ENCODE measurements around the gene SF3A1. TPM values are rescaled to one million over a fixed set of nuclear protein-coding genes. Genes with fewer than 3 reads are reported as not detected.

SF3A1 gene
- total RNA-seq, 2 donors from 2014 or later = 191 to 195 TPM

- H3K9ac ChIP-seq (ENCODE audit: extremely low read depth, low read length, poor library complexity, severe bottlenecking) = no peak overlapping the region
- no peaks in the 10 kb centered on the region for H3K9me3 ChIP-seq (ENCODE audit: control insufficient read depth, low read length)
- no peak overlapping the region for H3K4me3 ChIP-seq (ENCODE audit: low read length)
- DNase-seq = no peak
- H3K36me3 ChIP-seq (ENCODE audit: control insufficient read depth, insufficient read depth, low read length) = no peaks in the 10 kb centered on the region
- H3K27me3 ChIP-seq (ENCODE audit: control insufficient read depth, insufficient read depth, low read length, poor library complexity, severe bottlenecking) = no peaks in the 10 kb centered on the region
- H3K4me3 Mint-ChIP-seq = no peak overlapping the region
- no peaks in the 10 kb centered on the region for H3K9me3 Mint-ChIP-seq
- H3K4me1 Mint-ChIP-seq = no peaks in the 10 kb centered on the region
- peak overlapping the region; percentile 35 for H3K27ac Mint-ChIP-seq
- H3K27me3 Mint-ChIP-seq (ENCODE audit: insufficient read depth) = no peaks in the 10 kb centered on the region
- TF ChIP-seq CTCF (conservative IDR thresholded peaks at IDR 0.05) = no peak
- no peak overlapping the region for H3K27ac ChIP-seq (ENCODE audit: low read depth, low read length)
- H3K36me3 Mint-ChIP-seq (ENCODE audit: low read depth) = peaks cover 17% of the 10 kb centered on the region
- no peaks in the 10 kb centered on the region for H3K4me1 ChIP-seq (ENCODE audit: control insufficient read depth, insufficient read depth, low read length)
- WGBS, 2 experiments (ENCODE audit: insufficient coverage in 1 of 2, insufficient read length in 1 of 2) = 93% methylated on average over 13 of the region's 13 CpGs
Observed at GRCh38 chr22:30375312-30375849, 18.7 kb upstream of the SF3A1 start.

- no peak for DNase-seq
Observed at GRCh38 chr22:30373331-30374325, 16.9 kb upstream of the SF3A1 start.

GRCh38 chr22:30372915-30373314, 16.2 kb upstream of the SF3A1 start:
- WGBS, 2 experiments (ENCODE audit: insufficient coverage in 1 of 2, insufficient read length in 1 of 2) = 90 to 96% methylated on average over 8 of the region's 8 CpGs
- H3K27me3 ChIP-seq (ENCODE audit: control insufficient read depth, insufficient read depth, low read length, poor library complexity, severe bottlenecking) = no peaks in the 10 kb centered on the region
- peaks cover 7% of the 10 kb centered on the region for H3K36me3 Mint-ChIP-seq (ENCODE audit: low read depth)
- no peaks in the 10 kb centered on the region for H3K36me3 ChIP-seq (ENCODE audit: control insufficient read depth, insufficient read depth, low read length)
- H3K9me3 Mint-ChIP-seq = no peaks in the 10 kb centered on the region
- H3K27me3 Mint-ChIP-seq (ENCODE audit: insufficient read depth) = no peaks in the 10 kb centered on the region
- H3K9ac ChIP-seq (ENCODE audit: extremely low read depth, low read length, poor library complexity, severe bottlenecking) = no peak overlapping the region
- H3K4me1 Mint-ChIP-seq = no peaks in the 10 kb centered on the region
- DNase-seq = no peak
- no peak overlapping the region for H3K27ac ChIP-seq (ENCODE audit: low read depth, low read length)
- no peaks in the 10 kb centered on the region for H3K4me1 ChIP-seq (ENCODE audit: control insufficient read depth, insufficient read depth, low read length)
- no peak overlapping the region for H3K4me3 ChIP-seq (ENCODE audit: low read length)
- no peak for TF ChIP-seq CTCF (conservative IDR thresholded peaks at IDR 0.05)
- H3K9me3 ChIP-seq (ENCODE audit: control insufficient read depth, low read length) = no peaks in the 10 kb centered on the region
- H3K4me3 Mint-ChIP-seq = no peak overlapping the region
- no peak overlapping the region for H3K27ac Mint-ChIP-seq

More at GRCh38 chr22:30373331-30374325, 16.9 kb upstream of the SF3A1 start:
- H3K4me1 ChIP-seq (ENCODE audit: control insufficient read depth, insufficient read depth, low read length) = no peaks in the 10 kb centered on the region
- H3K27ac ChIP-seq (ENCODE audit: low read depth, low read length) = peak overlapping the region; percentile 53
- no peaks in the 10 kb centered on the region for H3K27me3 ChIP-seq (ENCODE audit: control insufficient read depth, insufficient read depth, low read length, poor library complexity, severe bottlenecking)
- no peak overlapping the region for H3K4me3 Mint-ChIP-seq
- 91 to 96% methylated on average over 18 to 33 of the region's 33 CpGs for WGBS, 2 experiments (ENCODE audit: insufficient coverage in 1 of 2, insufficient read length in 1 of 2)
- no peaks in the 10 kb centered on the region for H3K4me1 Mint-ChIP-seq
- TF ChIP-seq CTCF (conservative IDR thresholded peaks at IDR 0.05) = no peak
- no peak overlapping the region for H3K27ac Mint-ChIP-seq
- peaks cover 10% of the 10 kb centered on the region for H3K36me3 Mint-ChIP-seq (ENCODE audit: low read depth)
- no peak overlapping the region for H3K4me3 ChIP-seq (ENCODE audit: low read length)
- no peaks in the 10 kb centered on the region for H3K36me3 ChIP-seq (ENCODE audit: control insufficient read depth, insufficient read depth, low read length)
- H3K27me3 Mint-ChIP-seq (ENCODE audit: insufficient read depth) = no peaks in the 10 kb centered on the region
- no peaks in the 10 kb centered on the region for H3K9me3 Mint-ChIP-seq
- no peak overlapping the region for H3K9ac ChIP-seq (ENCODE audit: extremely low read depth, low read length, poor library complexity, severe bottlenecking)
- no peaks in the 10 kb centered on the region for H3K9me3 ChIP-seq (ENCODE audit: control insufficient read depth, low read length)
